Upper lobe of left lung (tissue), 4 donors: Measurements from ENCODE around the gene BCL2A1.

Experiments
- EP300 ChIP-seq, 4 donors: sonication (generic); formaldehyde crosslinking; IDR thresholded peaks; one replicate each; pipeline ENCODE4 v1.5.1; 2017; ENCODE audit warnings: antibody characterized with exemption in 4 of 4, control low read depth in 2 of 4
- POLR2A ChIP-seq, 4 donors: fragments of 450-650 bp; IDR thresholded peaks; one replicate each; pipeline ENCODE4 v1.5.1; 2016 to 2017; ENCODE audit warnings: antibody characterized with exemption in 4 of 4, mild to moderate bottlenecking in 2 of 4
- POLR2AphosphoS5 ChIP-seq, 2 donors: sonication (generic); formaldehyde crosslinking; IDR thresholded peaks; one replicate each; pipeline ENCODE4 v1.5.1; 2017; ENCODE audit warnings: antibody characterized with exemption in 2 of 2
- TF ChIP-seq, protein P1 (sequence below), 6 experiments: fragments of 450-650 bp in 4 of 6; fragments of 200-600 bp in 2 of 6; sonication (generic) in 2 of 6; IDR thresholded peaks; one replicate each; pipeline ENCODE4 v1.5.1; 2016 to 2019; ENCODE audit warnings: antibody characterized with exemption in 6 of 6

DNA sequence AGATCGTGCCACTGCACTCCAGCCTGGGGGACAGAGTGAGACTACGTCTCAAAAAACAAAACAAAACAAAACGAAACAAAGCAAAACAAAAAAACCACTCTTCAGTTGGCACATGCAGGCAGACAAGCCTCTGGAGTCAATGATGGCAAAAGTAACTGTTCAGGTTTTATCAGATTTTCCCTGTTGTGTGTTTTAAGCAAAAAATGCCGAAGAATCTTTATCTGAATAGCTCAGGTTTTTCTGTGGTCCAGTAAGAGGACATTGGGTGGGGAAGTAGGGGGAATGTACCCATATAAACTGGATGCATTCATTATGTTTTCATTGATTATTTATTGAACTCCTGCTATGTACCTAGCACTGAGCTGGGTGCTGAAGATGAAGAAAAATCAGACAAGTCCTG, 20.8 kb upstream of the BCL2A1 start:
- TF ChIP-seq, protein P1, sequence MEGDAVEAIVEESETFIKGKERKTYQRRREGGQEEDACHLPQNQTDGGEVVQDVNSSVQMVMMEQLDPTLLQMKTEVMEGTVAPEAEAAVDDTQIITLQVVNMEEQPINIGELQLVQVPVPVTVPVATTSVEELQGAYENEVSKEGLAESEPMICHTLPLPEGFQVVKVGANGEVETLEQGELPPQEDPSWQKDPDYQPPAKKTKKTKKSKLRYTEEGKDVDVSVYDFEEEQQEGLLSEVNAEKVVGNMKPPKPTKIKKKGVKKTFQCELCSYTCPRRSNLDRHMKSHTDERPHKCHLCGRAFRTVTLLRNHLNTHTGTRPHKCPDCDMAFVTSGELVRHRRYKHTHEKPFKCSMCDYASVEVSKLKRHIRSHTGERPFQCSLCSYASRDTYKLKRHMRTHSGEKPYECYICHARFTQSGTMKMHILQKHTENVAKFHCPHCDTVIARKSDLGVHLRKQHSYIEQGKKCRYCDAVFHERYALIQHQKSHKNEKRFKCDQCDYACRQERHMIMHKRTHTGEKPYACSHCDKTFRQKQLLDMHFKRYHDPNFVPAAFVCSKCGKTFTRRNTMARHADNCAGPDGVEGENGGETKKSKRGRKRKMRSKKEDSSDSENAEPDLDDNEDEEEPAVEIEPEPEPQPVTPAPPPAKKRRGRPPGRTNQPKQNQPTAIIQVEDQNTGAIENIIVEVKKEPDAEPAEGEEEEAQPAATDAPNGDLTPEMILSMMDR (IDR thresholded peaks at IDR 0.05): no peak
- no peak for TF ChIP-seq POLR2AphosphoS5 (IDR thresholded peaks at IDR 0.05)
- no peak for TF ChIP-seq POLR2A (IDR thresholded peaks at IDR 0.05)
- TF ChIP-seq EP300 (IDR thresholded peaks at IDR 0.05): no peak
